ENCODE data around the gene OR6P1.

Gene OR6P1, protein sequence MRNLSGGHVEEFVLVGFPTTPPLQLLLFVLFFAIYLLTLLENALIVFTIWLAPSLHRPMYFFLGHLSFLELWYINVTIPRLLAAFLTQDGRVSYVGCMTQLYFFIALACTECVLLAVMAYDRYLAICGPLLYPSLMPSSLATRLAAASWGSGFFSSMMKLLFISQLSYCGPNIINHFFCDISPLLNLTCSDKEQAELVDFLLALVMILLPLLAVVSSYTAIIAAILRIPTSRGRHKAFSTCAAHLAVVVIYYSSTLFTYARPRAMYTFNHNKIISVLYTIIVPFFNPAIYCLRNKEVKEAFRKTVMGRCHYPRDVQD

DNA sequence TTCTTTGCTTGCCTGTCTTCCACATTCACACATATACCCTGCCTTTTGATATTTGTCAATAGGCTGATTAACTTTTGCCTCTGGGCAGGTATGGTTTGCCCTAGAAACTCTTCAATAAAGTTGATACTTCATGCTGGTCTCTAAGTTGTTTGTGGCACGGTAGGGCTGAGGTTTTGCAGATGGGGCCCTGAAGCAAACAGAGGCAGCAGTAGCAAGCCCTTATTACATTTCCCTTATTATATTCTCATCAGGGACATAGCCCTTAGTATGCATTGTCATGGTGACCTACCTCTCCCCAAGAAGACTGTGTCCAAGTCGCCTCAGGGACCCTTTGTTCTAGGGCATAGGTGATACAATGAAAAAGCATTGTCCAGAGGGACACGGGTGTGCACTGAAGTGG is at the start of gene OR6P1:
TSS of gene OR6P1 (minus strand) at position 101 of the 400 bp plus-strand sequence. CDS start 6,976 bp downstream, outside the sequence.
- DNase-seq = no peak

DNA sequence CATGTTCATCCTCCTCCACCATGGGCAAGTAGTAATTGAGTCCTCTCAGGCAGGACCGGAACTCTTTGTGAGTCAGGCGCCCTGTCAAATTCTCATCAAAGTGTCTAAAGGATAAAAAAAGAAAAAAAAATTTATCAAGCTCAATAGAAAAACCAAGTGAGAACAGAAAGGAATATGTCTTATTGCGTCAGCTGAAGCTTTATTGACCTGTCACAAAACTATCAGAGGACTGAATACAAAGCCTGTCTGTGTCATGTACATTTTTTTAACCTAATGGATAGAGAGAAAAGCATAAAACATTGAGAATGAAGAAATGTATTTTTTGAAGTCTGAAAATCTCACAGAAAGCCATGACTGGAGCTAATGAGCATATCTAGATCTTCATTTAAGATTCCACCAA is 43.4 kb upstream of the OR6P1 start:
- no peak for DNase-seq

DNA sequence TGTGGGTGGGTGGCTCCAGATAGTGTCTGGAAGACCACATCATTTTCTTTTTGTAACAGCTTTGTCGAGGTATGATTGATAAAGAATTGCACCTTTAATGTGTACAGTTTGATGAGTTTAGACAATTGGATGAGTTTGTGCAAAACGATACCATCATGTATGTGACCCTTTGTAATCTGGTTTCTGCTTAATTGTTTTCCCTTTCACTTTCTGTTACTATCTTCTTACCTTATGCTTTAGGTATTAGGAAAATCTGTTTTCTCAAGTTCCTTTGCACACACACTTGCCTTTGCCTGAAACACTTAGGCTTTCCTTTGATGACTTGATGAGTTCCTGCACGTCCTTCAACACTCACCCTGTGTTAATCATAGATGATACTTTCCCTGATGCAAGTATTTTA is 41.5 kb upstream of the OR6P1 start:
- DNase-seq = no peak

DNA sequence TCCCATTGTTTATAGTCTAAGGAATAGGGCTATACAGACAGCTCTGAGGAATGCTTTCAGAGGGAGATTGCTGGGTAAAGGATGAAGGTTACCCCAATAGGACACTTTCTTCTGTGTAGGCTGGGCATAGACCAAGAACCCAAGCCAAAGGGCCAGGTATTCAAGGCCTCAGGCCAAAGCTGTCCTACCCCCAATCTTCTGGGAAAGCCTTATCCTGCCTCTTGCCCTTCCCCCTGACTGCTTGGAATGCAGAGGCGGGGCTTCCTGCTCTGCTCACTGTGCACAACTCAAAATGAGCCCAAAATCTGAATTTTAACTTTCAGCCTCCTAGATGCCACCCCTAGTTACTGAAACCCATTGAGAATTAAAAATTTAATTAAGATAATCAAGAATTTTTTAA is 36.9 kb upstream of the OR6P1 start:
- no peak for DNase-seq

- DNase-seq = no peak
These were observed 34.6 kb upstream of the OR6P1 start, which contains the start of gene OR10Z1 for GRCh38 chr1:158604968-158605367. Gene OR10Z1 (plus strand): TSS chr1:158605268. CDS start chr1:158606439, 1,171 bp downstream.

GRCh38 chr1:158600735-158601134 is 30.4 kb upstream of the OR6P1 start:
- no peak for DNase-seq

- no peak for DNase-seq
These were observed 16.6 kb upstream of the OR6P1 start for GRCh38 chr1:158586942-158587341.

- DNase-seq = no peak
These were observed 13.6 kb upstream of the OR6P1 start for GRCh38 chr1:158583962-158584361.

GRCh38 chr1:158579733-158580132 is 9.4 kb upstream of the OR6P1 start, which contains the start of gene OR10X1:
Gene OR10X1 (minus strand): TSS chr1:158579899. CDS start chr1:158579899, 0 bp downstream.
- DNase-seq = no peak

GRCh38 chr1:158577561-158577960 is 7.2 kb upstream of the OR6P1 start:
- DNase-seq = no peak

DNA sequence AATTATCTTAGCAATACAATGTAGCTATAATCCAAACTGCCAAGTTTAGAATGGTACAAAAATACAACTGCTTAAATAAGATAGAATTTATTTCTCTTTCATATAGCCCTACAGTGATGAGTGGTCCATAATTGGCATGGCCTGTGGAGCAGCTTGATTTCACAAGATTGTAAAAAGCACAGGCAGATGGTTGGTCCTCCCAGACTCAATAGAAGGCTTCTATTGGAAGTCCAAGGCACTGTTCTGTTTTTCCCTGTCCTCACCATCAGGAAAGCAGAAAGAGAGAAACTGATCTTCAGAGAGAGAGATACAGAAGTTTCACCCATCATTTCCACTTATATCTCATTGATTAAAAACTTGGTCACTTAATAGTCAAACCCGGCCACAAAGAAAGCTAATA is 1.8 kb upstream of the OR6P1 start:
- no peak for DNase-seq

DNA sequence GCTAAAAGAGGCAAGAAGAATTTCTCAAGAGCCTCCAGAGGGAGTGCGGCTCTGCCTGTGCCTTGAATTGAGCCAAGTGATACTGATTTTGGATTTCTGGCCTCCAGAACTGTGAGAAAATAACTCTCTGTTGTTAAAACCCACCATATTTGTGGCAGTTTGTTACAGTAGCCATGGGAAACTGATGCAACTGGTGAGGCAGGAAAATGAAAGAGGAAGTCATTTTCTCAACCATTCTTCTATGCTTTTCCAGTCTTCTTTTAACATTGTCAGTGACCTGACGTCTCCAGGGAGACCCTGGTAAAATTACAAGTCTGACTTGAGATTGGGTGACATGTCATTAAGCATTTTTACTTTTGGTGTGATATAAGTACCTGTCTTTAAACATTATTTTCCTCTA is 5.8 kb downstream of the OR6P1 start:
- no peak for DNase-seq

GRCh38 chr1:158563853-158564252 is 6.5 kb downstream of the OR6P1 start:
- no peak for DNase-seq

- no peak for DNase-seq
These were observed 10.7 kb downstream of the OR6P1 start for GRCh38 chr1:158559696-158560095.

GRCh38 chr1:158554352-158554751 is 16.0 kb downstream of the OR6P1 start, which contains the start of gene OR6Y1:
Gene OR6Y1 (minus strand): TSS chr1:158554405. CDS start chr1:158548105, 6,300 bp downstream.
- DNase-seq = no peak

DNA sequence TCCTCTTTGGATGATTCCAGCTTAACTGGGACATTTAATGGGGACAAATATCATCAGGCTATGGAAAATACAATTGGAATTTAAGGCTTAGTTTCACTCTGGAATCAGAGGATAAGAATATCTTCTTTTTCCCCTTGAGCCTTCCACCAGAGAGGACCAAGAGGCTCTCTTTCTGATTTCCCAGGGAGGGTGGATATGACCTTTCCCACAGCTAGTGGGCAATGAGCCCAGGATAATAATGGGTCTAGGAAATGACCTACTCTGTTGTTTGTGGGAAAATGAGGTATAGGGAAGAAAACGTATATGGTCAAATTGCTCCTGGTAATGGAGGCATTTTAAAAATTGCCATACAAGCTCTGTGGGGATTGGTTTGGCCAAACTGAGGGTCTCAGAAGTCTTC is 18.1 kb downstream of the OR6P1 start:
- DNase-seq = no peak

DNA sequence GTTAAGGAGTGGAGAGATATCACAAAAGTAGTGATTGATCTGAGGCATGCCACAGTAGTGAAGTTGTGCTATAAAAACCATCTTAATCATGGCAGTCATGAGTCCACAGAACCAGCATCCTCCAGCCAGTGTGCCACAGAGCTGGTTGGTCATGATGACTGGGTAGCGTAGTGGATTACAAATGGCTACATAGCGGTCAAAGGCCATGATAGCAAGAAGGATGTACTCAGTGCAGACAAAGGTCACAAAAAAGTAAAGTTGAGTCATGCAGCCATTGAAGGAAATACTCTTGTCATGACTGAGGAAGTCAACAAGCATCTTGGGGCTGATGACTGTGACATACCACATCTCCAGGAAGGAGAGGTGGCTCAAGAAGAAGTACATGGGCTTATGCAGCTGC is 22.8 kb downstream of the OR6P1 start:
- no peak for DNase-seq

GRCh38 chr1:158537609-158538008 is 32.8 kb downstream of the OR6P1 start:
- DNase-seq = no peak

DNA sequence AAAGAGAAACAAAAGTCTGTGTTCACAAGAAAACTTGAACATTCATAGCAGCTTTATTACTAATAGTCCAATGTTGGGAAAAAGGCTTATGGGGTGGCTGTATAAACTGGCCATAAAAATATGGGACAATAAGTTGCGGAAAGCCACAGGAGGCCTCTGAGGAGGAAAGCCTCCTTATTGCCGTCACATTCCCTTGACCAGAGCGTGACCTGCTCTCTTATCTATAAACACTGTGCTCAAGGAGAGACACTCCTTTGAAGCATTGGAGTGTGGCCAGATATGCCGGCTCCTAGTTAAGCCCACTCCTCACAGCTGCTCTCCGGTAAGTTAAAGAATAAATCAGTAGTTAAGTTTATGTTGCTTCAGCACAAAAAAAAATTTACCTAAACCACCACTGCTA is 35.9 kb downstream of the OR6P1 start:
- DNase-seq = no peak

GRCh38 chr1:158527190-158527815 is 43.1 kb downstream of the OR6P1 start:
- DNase-seq = peak in 1 of 2 experiments; percentile 21

DNA sequence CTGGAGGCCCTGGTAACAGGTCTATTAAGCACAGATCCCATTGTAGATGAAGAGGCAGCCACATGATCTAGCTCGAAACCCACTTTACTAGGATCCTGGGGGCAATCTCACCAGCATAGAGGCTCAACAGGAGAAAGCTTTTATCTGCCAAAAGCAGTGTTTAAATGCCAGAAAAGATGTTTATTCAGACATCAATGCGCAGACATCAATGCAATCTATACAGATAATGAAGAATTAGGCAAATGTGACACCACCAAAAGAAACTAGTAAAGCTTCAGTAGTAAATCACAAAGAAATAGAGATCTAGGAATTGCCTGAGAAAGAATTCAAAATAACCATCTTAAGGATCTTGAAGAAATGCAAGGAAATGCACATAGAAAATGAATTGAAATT is 48.7 kb downstream of the OR6P1 start:
- DNase-seq = no peak

- DNase-seq = no peak
These were observed 49.3 kb downstream of the OR6P1 start for GRCh38 chr1:158520955-158521665.

GRCh38 chr1:158520021-158520420 is 50.4 kb downstream of the OR6P1 start:
- no peak for DNase-seq

- no peak for DNase-seq
These were observed 53.4 kb downstream of the OR6P1 start for GRCh38 chr1:158516966-158517365.
